MM.1S (cell line): ENCODE results near the gene UGGT2.

ENCODE experiments used
- EZH2 ChIP-seq: fragments of 300-600 bp; sonication (generic); optimal IDR thresholded peaks from 2 replicates; pipeline ENCODE3; 2017; ENCODE audit warnings: low read depth, mild to moderate bottlenecking, antibody characterized with exemption, low read length, mixed read lengths
- EZH2phosphoT487 ChIP-seq: fragments of 300-600 bp; sonication (generic); IDR thresholded peaks from 2 replicates; pipeline ENCODE4 v1.6.1; 2018; ENCODE audit warnings: antibody characterized with exemption, low read length
- TF ChIP-seq, protein P1 (sequence below): fragments of 300-600 bp; sonication (generic); IDR thresholded peaks from 2 replicates; pipeline ENCODE4 v1.5.1; 2016; ENCODE audit warnings: antibody characterized with exemption, low read length, mixed read lengths

- TF ChIP-seq, protein P1, sequence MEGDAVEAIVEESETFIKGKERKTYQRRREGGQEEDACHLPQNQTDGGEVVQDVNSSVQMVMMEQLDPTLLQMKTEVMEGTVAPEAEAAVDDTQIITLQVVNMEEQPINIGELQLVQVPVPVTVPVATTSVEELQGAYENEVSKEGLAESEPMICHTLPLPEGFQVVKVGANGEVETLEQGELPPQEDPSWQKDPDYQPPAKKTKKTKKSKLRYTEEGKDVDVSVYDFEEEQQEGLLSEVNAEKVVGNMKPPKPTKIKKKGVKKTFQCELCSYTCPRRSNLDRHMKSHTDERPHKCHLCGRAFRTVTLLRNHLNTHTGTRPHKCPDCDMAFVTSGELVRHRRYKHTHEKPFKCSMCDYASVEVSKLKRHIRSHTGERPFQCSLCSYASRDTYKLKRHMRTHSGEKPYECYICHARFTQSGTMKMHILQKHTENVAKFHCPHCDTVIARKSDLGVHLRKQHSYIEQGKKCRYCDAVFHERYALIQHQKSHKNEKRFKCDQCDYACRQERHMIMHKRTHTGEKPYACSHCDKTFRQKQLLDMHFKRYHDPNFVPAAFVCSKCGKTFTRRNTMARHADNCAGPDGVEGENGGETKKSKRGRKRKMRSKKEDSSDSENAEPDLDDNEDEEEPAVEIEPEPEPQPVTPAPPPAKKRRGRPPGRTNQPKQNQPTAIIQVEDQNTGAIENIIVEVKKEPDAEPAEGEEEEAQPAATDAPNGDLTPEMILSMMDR: no peak
- no peak for TF ChIP-seq EZH2phosphoT487
- no peak for TF ChIP-seq EZH2
Observed at GRCh38 chr13:96091164-96092117, 38.2 kb upstream of the UGGT2 start.
